Measurements from ENCODE around the gene MXRA7.

GRCh38 chr17:76643553-76644148 lies 67.1 kb downstream of the MXRA7 start, which contains the start of gene ST6GALNAC1:
- TF ChIP-seq CTCF (IDR thresholded peaks at IDR 0.05; ENCODE audit: insufficient read depth, low read length, poor library complexity, severe bottlenecking) (no peak), EZH2phosphoT487 (conservative IDR thresholded peaks at IDR 0.05; ENCODE audit: low read length) (no peak)
